ENCODE results near the gene C1orf141.

GRCh38 chr1:67169932-67170331, 35.2 kb upstream of the C1orf141 start:
- TF ChIP-seq SUZ12 (IDR thresholded peaks at IDR 0.05) (no peak), HDGF (IDR thresholded peaks at IDR 0.05; ENCODE audit: borderline replicate concordance) (no peak), FOXM1 (IDR thresholded peaks at IDR 0.05; ENCODE audit: borderline replicate concordance) (no peak), ELF4 (IDR thresholded peaks at IDR 0.05) (no peak), BHLHE40 (IDR thresholded peaks at IDR 0.05; ENCODE audit: borderline replicate concordance) (no peak), CTBP1 (IDR thresholded peaks at IDR 0.05; ENCODE audit: borderline replicate concordance) (no peak), TARDBP (IDR thresholded peaks at IDR 0.05) (no peak), ZNF384 (IDR thresholded peaks at IDR 0.05) (no peak), NFRKB (IDR thresholded peaks at IDR 0.05) (no peak), L3MBTL2 (conservative IDR thresholded peaks at IDR 0.05) (no peak), SP1 (IDR thresholded peaks at IDR 0.05) (no peak), ARNT (IDR thresholded peaks at IDR 0.05) (no peak)
- TF ChIP-seq, protein P1, sequence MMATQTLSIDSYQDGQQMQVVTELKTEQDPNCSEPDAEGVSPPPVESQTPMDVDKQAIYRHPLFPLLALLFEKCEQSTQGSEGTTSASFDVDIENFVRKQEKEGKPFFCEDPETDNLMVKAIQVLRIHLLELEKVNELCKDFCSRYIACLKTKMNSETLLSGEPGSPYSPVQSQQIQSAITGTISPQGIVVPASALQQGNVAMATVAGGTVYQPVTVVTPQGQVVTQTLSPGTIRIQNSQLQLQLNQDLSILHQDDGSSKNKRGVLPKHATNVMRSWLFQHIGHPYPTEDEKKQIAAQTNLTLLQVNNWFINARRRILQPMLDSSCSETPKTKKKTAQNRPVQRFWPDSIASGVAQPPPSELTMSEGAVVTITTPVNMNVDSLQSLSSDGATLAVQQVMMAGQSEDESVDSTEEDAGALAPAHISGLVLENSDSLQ (IDR thresholded peaks at IDR 0.05), result no peak
